Type B pancreatic cell (in vitro differentiated cells): Measurements from ENCODE around the gene WNT6. TPM values are rescaled to one million over a fixed set of nuclear protein-coding genes. Genes with fewer than 3 reads are reported as not detected.

Experiments used
- DNase-seq: peaks from one replicate; pipeline ENCODE4 v3.0.0; 2021; ENCODE audit warnings: mixed read lengths; ENCODE audit not compliant: unreplicated experiment; ENCODE audit errors: extremely low spot score
- H3K27ac Mint-ChIP-seq: 2 replicates; pipeline ENCODE4 v1.8.0; 2021; ENCODE audit warnings: mild to moderate bottlenecking, mixed read lengths
- H3K27me3 Mint-ChIP-seq: 2 replicates; pipeline ENCODE4 v1.8.0; 2021; ENCODE audit warnings: mixed read lengths
- H3K36me3 Mint-ChIP-seq: 2 replicates; pipeline ENCODE4 v1.8.0; 2021; ENCODE audit warnings: mixed read lengths
- H3K4me1 Mint-ChIP-seq: one replicate; pipeline ENCODE4 v1.8.0; 2021; ENCODE audit warnings: mixed read lengths; ENCODE audit not compliant: unreplicated experiment
- H3K4me3 Mint-ChIP-seq: 2 replicates; pipeline ENCODE4 v1.8.0; 2021; ENCODE audit warnings: mild to moderate bottlenecking, mixed read lengths
- H3K9me3 Mint-ChIP-seq: 2 replicates; pipeline ENCODE4 v1.8.0; 2021; ENCODE audit warnings: mixed read lengths
- long read RNA-seq: library from polyadenylated mRNA; unstranded; transcript quantifications from one replicate; pipeline ENCODE4 v2.0.0, GENCODE V29; 2020
- total RNA-seq: library from RNA; stranded (reverse); gene quantifications from 2 replicates; pipeline ENCODE4 v1.2.1, GENCODE V29; 2021; ENCODE audit warnings: low replicate concordance
- TF ChIP-seq, protein P1 (sequence below): fragments of 200-600 bp; sonication (generic); conservative IDR thresholded peaks from 2 replicates; pipeline ENCODE4 v1.5.0; 2021; ENCODE audit warnings: antibody characterized with exemption, mild to moderate bottlenecking

Gene WNT6
- 24.7 and 123 TPM in 2 replicates for total RNA-seq
- long read RNA-seq, result 0 reads

- H3K9me3 Mint-ChIP-seq, result no peaks in the 10 kb centered on the region
- DNase-seq, result peak; percentile 72
- TF ChIP-seq, protein P1, sequence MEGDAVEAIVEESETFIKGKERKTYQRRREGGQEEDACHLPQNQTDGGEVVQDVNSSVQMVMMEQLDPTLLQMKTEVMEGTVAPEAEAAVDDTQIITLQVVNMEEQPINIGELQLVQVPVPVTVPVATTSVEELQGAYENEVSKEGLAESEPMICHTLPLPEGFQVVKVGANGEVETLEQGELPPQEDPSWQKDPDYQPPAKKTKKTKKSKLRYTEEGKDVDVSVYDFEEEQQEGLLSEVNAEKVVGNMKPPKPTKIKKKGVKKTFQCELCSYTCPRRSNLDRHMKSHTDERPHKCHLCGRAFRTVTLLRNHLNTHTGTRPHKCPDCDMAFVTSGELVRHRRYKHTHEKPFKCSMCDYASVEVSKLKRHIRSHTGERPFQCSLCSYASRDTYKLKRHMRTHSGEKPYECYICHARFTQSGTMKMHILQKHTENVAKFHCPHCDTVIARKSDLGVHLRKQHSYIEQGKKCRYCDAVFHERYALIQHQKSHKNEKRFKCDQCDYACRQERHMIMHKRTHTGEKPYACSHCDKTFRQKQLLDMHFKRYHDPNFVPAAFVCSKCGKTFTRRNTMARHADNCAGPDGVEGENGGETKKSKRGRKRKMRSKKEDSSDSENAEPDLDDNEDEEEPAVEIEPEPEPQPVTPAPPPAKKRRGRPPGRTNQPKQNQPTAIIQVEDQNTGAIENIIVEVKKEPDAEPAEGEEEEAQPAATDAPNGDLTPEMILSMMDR, result no peak
- H3K27me3 Mint-ChIP-seq, result peaks cover 80% of the 10 kb centered on the region
- H3K27ac Mint-ChIP-seq, result peak within 1 kb of the TSS; percentile 86
- peak within 1 kb of the TSS; percentile 91 for H3K4me3 Mint-ChIP-seq
- peaks cover 38% of the 10 kb centered on the region for H3K4me1 Mint-ChIP-seq
- no peaks in the 10 kb centered on the region for H3K36me3 Mint-ChIP-seq
Measured at GRCh38 chr2:218859556-218859987, at the start of gene WNT6. Gene WNT6, plus strand, starts transcription at chr2:218859805. Its CDS starts 233 bp downstream, at chr2:218860038.

DNA sequence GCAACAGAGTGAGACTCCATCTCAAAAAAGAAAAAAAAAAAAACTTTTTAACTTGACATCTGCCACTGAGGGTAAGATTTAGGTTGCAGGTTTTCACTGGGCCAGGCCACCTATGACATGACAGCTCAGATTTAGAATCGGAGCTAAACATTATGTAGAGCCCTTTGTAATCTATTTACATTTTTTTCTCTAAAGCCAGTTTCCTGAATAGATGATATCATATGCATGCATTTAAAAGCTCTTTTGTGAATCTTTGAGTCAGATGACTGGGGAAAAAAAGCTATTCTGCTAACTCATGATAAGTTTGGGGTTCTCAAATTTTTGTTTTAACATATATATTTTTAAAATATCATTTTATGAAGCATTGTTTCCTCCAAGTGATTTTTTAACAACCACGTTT lies 49.3 kb upstream of the WNT6 start:
- no peak for DNase-seq
- TF ChIP-seq, protein P1, result no peak
- H3K4me1 Mint-ChIP-seq, result peaks cover 15% of the 10 kb centered on the region
- no peaks in the 10 kb centered on the region for H3K27me3 Mint-ChIP-seq
- no peak overlapping the region for H3K27ac Mint-ChIP-seq
- H3K36me3 Mint-ChIP-seq, result no peaks in the 10 kb centered on the region
- no peak overlapping the region for H3K4me3 Mint-ChIP-seq
- peaks cover 2% of the 10 kb centered on the region for H3K9me3 Mint-ChIP-seq

DNA sequence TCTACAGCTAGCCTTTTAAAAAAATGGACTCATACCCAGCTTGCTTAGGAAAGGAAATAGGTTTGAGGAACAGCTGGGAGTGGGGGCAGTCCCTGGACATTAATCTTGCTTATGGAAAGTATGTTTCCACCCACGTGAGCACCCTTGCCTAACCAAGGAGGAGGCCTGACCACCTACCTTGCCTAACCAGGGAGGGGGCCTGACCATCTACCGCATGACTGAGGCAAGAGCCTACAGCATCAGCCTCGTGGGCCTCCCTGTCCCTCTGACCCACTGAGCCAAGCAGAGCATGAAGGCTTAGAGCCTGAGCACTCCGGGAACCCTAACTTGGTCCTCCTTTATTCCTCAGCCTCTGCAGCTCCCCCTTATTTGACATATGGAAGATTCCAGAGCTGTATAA lies 48.2 kb upstream of the WNT6 start:
- Mint-ChIP-seq H3K27ac (no peak overlapping the region), H3K9me3 (no peaks in the 10 kb centered on the region), H3K4me1 (peaks cover 3% of the 10 kb centered on the region), H3K4me3 (no peak overlapping the region), H3K27me3 (no peaks in the 10 kb centered on the region), H3K36me3 (no peaks in the 10 kb centered on the region)
- TF ChIP-seq, protein P1, result no peak
- DNase-seq, result no peak

- H3K4me1 Mint-ChIP-seq, result no peaks in the 10 kb centered on the region
- H3K36me3 Mint-ChIP-seq, result peaks cover 3% of the 10 kb centered on the region
- H3K27ac Mint-ChIP-seq, result no peak overlapping the region
- TF ChIP-seq, protein P1, result no peak
- H3K9me3 Mint-ChIP-seq, result no peaks in the 10 kb centered on the region
- no peak overlapping the region for H3K4me3 Mint-ChIP-seq
- DNase-seq, result no peak
- H3K27me3 Mint-ChIP-seq, result no peaks in the 10 kb centered on the region
Measured at GRCh38 chr2:218812096-218812815, 47.3 kb upstream of the WNT6 start.

DNA sequence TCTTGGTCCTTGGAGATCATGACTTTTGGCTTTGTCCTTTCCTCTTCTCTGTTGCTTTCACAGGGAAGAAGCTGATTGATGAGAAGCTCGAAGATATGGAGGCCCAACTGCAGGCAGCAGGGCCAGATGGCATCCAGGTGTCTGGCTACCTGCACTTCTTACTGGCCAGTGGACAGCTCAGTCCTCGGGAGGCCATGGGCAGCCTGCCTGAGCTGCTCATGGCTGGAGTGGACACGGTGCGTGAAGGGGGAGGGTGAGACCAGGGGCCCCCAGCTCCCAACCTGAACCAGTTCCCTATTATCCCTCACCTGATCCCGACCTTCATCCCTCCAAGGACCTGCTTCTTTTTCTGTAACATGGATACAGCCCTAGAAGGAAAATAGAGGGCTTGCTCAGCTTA lies 46.7 kb upstream of the WNT6 start:
- H3K4me1 Mint-ChIP-seq, result no peaks in the 10 kb centered on the region
- H3K36me3 Mint-ChIP-seq, result peaks cover 3% of the 10 kb centered on the region
- TF ChIP-seq, protein P1, result no peak
- DNase-seq, result no peak
- no peaks in the 10 kb centered on the region for H3K27me3 Mint-ChIP-seq
- H3K27ac Mint-ChIP-seq, result no peak overlapping the region
- H3K9me3 Mint-ChIP-seq, result no peaks in the 10 kb centered on the region
- no peak overlapping the region for H3K4me3 Mint-ChIP-seq
